GM21619 (cell line): ENCODE measurements around the gene SPART.
"Not testable (repeated sequence)": the region's sequence is repeated elsewhere in the genome, so short reads cannot be mapped to it uniquely, and the experiment has no call there.

Experiments
- ATAC-seq: cut with Tn5 transposase; IDR thresholded peaks from one replicate; pipeline ENCODE4 v1.9.1; 2021; ENCODE audit not compliant: unreplicated experiment

Gene SPART

GRCh38 chr13:36323408-36323807 lies 22.8 kb downstream of the SPART start:
- ATAC-seq: no peak

GRCh38 chr13:36319793-36320192 lies 26.4 kb downstream of the SPART start:
- ATAC-seq: not testable (repeated sequence)

- no peak for ATAC-seq
Measured at GRCh38 chr13:36313047-36313969, 32.9 kb downstream of the SPART start.

GRCh38 chr13:36310417-36311108 lies 35.6 kb downstream of the SPART start:
- ATAC-seq: no peak

- no peak for ATAC-seq
Measured at GRCh38 chr13:36302289-36302688, 43.9 kb downstream of the SPART start.

- not testable (repeated sequence) for ATAC-seq
Measured at GRCh38 chr13:36299469-36299868, 46.7 kb downstream of the SPART start.

- ATAC-seq: no peak
Measured at GRCh38 chr13:36298535-36299068, 47.6 kb downstream of the SPART start.

GRCh38 chr13:36297366-36298338 lies 48.5 kb downstream of the SPART start, which contains the start of gene CCDC169:
CCDC169 (minus strand) TSS chr13:36297814; CDS start chr13:36297719, 95 bp downstream.
- ATAC-seq: peak; percentile 64

- ATAC-seq: no peak
Measured at GRCh38 chr13:36294096-36294495, 52.1 kb downstream of the SPART start.

GRCh38 chr13:36293497-36293896 lies 52.7 kb downstream of the SPART start:
- ATAC-seq: no peak

GRCh38 chr13:36288794-36289391 lies 57.3 kb downstream of the SPART start:
- no peak for ATAC-seq

- ATAC-seq: no peak
Measured at GRCh38 chr13:36286006-36286405, 60.2 kb downstream of the SPART start.

- ATAC-seq: no peak
Measured at GRCh38 chr13:36282821-36283432, 63.3 kb downstream of the SPART start.

GRCh38 chr13:36275190-36276002 lies 70.8 kb downstream of the SPART start:
- no peak for ATAC-seq

GRCh38 chr13:36273431-36273830 lies 72.8 kb downstream of the SPART start:
- no peak for ATAC-seq

GRCh38 chr13:36261976-36262375 lies 84.2 kb downstream of the SPART start:
- ATAC-seq: no peak

- ATAC-seq: no peak
Measured at GRCh38 chr13:36261011-36261410, 85.2 kb downstream of the SPART start.

GRCh38 chr13:36259361-36260137 lies 86.6 kb downstream of the SPART start:
- no peak for ATAC-seq
